ENCODE measurements around the gene NFIX.

Gene NFIX

DNA sequence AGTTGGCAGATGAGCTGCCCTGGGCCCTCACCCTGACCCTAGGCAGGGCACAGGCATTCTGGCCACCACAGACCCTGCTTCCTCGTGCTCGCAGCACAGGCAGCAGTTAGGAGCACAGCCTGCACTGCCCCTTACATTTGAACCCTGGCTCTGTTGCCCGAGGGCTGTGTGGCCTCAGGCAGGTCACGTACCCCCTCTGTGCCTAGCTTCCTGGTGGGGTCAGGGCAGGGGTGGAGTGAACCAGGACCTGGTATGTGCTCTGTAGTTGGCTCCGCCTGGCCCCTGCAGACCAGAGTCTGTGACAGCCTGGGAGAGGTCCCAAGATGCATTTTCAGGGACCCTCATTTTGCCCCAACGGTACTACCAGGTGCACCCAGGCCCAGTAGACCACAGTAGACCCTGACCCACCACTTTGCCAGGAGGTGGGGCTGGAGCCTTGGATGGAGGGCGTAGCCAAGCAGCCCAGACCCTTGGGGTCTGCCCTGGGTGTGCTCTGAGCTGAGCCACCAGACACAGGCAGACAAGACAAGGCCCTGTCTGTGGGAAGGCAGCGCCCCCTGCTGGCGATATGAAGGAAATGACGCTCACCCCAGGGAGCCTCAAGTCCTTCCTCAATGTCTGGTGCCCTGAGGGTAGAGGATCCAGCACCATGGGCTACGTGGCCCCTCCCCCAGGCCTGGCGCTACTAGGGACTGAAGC lies 98.3 kb downstream of the NFIX start:
- DNase-seq (ENCODE audit: low read depth): peak; percentile 51

DNA sequence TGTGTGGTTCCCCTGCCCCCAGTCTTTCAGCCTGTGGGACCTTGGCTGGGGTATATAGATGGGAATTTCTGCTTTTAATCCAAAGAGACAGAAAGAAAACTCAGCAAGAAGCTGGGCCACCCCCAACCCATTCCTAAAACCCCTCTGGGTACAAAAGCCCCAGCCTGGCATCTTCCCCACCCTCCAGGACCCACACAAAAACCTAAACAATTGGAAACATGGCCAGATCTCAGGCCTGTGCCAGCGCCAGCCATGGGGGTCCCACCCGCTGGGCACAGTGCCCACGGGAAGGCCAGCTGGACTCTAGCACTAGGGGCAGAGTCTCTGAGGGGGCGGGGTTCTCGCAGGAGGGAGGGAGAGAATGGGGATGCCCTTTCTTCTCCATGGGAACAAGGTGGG lies 98.8 kb downstream of the NFIX start:
- no peak for DNase-seq (ENCODE audit: low read depth)

DNA sequence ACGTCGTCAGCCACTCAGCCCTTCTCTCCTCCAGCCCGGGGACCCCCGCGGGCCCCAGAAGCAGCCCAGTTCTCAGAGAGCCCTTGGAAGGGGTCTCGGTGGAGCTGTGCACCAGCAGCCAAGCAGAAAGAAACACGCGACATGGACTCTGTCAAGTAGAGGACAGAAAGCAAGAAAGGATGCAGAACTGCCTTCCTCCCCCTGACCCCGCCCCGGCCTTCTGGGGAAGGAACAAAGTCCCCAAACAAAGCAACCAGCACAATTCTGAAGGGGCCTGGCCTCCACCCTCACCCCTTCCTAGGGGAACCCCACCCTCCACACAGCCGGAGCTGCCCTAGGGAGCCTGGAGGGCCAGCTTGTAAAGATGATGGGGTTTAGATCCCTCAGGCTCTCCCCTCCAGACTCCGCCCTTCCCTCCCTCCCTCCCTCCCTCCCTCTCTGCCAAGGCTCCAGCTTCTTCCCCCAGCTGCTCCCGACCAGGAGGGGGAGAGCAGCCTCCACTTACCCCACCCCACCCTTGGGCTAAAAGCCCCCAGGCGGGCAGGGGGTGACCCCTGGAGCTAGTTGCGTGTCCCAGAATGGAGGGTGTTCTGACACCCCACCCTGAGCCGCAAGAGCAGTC lies 99.6 kb downstream of the NFIX start:
- no peak for DNase-seq (ENCODE audit: low read depth)

DNA sequence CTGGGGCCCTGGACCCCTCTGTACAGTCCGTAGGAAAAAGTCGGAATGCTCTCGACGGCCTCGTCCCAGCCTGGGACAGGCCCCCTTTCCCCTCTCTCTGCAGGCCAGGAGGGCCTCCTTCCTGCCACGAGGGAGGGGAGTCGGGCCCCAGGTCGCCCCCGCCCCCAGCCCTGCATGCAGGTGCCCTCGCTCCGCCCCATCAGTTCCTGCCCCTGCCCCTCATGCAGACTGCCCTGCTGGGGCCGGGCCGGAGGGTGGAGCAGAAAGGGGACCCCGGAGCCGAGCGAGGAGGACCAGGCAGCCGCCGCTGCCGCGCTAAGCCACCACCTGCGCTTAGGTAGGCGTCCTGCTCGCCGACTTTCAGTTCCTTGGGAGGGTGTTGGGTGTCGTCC lies 100.1 kb downstream of the NFIX start:
- DNase-seq (ENCODE audit: low read depth): no peak

DNA sequence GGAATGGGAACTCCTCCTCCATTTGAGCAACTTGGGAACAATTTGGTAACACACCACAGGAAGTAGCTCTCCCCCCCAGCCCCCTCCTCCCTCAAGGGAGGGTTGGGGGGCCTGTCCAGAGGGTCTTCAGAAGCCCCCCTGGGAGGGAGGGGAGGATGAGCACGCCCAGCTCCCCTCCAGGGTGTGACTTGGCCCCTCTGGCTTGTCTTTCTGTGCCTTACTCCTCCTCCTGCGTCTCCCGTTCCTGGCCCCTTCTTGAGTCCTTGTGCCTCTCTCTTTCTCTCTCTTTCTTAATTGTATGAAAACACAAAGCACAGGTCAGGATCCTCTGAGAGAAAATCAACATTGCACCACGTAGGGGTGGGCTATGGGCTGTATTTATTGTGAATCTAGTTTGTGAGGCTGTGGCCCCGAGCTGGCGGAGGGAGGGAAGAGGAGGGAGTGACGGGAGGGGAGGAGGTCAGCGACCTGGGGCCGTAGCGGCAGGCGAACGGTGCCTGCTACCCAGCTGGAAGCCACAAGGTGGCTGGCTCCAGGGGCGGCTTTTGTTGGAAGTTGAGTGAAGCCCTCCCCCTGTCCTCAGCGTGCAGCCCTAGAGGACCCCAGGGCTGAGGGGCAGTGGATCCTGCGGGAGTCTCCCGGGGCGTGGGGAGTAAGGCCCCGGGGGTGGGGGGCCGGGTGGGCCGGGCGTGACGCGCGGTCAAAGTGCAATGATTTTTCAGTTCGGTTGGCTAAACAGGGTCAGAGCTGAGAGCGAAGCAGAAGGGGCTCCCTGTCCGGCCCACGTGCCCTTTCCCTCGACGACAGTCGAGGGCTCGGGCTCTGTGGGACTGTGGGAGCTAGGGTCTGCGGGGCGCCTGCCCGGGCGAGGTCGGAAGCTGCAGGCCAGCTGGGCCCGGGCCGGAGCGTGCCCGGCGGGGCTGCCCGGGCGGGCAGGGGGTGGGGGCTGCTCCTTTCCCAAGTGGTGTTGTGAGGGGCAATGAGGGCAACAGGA lies 101.0 kb downstream of the NFIX start:
- no peak for DNase-seq (ENCODE audit: low read depth)

DNA sequence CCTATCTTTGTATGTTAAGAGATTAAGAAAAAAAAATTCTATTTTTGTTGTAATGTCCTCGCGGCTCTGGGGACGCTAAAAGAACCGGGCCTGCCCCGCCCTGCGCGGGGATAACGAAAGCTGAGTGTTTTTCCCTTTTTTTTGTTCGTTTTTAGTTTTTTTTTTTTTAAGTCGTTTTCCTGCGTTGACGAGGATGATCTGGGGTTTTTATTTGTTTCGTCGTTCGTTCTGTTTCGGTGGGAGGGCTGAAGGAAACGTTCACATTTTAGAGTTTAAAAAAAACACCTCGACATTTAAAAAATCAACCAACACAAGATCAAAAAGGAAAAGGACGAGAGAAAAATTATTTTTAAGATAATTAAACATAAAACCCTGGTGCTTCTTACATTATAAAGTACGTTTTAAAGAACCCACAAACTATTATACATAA lies 101.8 kb downstream of the NFIX start:
- DNase-seq (ENCODE audit: low read depth): no peak

DNA sequence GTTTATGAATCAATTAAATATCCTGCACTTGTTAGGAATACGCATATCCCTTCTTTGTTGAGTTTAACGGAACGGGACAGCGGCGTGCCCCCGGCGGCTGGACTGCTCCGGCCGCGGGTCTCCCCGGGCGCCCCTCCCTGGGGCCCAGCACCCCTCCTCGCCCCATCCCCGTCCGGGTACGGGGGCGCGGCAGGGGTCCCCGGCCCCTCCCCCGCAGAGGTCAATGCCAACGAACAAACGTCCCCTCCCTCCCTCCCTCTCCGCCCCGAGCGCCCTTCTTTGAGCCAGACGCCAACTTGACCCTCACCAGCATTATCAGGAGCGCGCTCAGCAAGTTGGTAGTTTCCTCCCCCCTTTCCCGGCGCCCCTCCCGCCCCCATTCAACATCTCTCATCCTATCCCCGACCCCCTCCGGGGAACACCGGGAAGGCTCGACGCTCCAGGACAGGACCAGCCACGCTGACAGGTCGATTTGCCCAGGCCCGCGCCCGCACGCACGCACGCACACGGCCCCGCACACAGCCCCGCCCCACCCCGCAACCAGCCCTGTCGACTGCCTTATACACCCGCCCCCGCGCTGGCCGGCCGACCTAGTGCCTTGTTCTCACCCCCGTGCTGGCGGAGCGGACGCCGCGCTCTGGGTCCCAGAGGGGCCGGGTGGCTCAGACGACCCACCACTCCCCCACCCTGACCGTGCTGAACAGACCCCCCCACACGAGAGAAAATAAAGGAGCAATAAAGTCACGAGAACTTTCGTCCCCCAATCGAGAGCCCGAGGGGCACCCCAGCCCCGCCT lies 102.4 kb downstream of the NFIX start:
- DNase-seq (ENCODE audit: low read depth): no peak

DNA sequence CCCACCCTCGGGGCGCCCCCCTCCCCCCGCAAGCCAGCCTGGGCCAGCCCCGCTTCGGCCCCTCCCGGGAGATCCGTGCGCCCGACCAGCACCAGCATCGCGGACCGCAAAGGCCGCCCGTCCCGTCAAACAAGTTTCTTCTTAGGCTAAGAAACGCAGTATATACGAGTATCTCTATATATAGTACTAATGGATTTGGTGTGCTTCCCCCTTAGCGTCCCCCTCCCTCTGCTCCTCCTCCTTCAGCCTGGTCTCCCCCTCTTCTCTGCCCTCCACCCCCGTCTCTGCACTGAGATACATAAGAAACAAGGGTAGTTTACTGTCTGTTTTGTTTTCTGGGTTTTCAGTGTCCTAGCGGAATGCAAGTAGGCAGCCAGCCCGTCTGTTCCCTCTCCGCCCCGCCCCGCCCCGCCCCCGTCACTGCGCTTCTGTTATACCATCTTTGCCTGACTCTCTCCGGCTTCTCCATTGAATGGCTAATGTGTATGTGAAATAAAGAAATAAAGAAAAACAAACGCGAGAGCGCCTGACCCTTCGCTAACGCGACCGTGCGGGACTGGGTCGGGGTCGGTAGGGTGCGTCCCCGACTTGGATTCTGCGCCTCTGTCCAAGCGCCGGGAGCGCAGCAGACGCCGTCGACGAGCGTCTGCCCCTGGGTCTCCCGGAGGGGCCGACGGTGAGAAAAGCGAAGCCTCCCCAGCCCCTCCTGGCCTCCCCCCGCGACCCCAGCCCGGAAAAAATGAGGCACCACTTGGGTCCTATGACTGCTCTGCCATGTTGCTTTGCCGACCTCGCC lies 103.2 kb downstream of the NFIX start:
- DNase-seq (ENCODE audit: low read depth): peak; percentile 30

DNA sequence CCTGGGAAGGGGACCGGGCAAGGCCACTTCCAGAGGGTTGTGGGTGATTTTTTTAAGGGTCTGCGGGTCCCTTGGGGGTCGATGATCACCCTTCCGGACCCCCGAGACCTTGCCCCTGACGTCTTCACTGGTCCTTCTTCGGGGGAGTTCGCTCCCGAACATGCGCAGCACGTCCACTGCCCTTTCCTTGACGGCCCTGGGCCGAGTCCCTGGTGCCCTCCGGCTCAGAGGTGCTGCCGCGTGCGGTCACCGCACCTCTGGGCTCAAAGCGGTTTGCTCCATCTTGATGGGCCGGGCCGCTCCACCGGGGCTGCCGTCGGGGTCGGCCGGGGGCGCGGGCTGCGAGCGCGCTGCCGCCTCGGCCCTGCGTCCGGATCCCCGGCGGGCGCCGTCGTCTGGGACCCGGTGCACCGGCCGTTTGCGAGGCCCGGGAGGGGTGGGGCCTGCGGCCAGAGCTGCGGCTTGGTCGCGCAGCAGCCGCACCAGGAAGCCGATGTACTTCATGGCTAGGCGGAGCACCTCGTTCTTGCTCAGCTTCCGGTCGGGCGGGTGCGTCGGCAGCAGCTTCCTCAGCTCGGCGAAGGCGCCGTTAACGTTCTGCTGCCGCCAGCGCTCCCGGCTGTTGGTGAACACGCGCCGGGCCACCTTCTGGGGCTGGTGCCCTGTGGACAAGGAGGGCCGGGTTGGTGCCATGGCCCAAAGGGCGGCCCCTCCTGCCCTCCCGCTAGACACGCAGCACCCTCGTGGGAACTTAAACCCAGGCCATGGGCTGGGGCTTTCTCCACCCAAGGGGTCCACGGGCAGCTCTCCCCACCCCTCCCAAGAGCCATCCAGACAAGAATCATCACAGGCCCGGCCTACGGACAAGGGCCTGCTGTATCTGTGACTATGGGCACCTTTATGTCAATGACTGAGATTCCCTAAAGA lies 104.1 kb downstream of the NFIX start:
- peak; percentile 35 for DNase-seq (ENCODE audit: low read depth)

DNA sequence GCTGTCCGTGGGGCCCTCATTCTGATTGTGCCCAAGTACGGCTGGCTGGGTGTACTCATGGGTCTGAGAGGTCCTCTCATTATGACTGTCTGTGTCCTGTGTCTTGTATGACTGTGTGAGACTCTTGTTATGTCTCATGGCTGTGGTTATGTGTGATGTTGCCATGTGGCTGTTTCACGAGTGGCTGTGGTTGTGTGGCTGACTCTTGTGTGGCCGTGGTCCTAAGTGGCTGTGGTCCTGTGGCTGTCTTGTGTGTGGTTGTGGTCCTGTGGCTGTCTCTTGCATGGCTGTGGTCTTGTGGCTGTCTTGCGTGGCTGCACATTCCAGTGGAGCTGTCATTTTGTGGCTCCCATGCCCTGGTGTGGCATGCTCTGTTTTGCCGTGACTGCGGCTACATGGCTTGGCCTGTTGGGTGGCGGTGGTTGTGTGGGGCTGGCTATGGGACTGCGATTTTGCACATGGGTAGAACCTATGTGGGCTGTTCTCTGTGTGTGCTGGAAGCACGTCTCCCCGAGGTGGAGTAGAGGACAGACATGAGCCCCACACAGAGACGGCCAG lies 104.8 kb downstream of the NFIX start:
- no peak for DNase-seq (ENCODE audit: low read depth)

DNA sequence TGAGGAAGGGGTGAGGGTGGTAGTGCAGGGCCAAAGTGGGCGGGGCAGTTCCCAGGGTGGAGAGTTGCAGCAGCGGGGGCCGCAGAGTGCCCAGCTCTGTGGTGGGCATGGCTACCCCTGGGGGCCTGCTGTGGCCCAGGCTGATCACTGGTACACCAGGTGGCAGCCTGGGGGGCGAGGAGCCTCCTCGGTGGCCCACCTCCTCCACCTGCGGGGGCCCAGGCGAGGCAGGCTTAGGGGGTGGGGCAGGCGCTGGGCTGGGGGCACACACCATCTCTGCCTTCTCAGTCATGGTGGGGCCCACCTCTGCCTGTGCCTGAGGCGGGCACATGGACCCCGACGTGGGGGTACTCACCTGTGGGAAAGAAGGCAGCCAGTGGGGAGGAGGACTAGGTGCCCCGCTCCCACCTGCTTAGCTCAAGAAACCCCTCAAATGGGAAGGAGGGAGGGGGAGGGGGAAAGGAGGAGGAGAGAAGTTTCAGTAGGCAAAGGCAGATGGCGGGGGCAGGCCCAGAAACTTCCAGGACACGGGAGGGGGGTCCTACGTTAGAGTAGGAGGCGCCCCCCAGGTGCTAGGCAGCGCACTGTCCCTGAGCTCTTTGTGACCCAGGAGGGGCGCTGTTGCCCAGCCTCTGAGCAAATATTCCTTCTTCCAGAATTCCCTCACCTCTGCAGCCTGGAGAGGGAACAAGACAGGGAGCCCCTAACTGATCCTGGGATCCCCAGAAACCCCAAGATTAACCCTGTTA lies 105.7 kb downstream of the NFIX start:
- DNase-seq (ENCODE audit: low read depth): no peak

DNA sequence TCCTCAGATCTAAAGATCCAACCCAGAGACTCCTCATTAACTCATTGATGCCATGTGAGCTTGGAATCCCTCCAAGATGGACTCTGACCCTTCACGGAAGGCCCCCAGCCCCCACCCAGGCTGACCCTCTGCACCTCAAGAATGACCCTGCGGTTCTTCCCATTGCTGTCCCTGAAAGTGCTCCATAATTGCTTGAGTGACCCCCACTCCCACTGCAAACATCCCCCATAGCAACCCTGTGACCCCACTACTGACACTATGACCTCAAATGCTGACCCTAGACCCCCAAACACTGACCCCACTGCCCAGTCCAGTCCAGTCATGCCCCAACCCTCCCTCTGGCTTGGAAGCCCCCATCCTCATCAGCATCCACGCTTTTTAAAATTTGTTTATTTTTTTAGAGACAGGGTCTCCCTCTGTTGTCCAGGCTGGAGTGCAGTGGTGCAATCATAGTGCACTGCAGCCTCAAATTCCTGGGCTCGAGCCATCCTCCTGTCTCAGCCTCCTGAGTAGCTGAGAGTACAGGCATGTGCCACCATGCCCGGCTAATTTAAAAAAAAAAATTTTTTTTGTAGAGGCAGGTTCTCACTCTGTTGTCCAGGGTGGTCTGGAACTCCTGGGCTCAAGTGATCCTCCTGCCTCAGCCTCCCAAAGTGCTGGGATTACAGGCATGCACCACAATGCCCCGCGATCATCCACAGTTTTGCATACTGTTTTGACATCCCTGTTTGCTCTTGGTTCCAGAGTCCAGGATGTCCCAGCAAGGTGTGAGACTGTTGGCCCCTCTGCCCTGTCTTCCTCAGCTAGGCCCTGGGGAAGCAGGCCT lies 106.5 kb downstream of the NFIX start:
- no peak for DNase-seq (ENCODE audit: low read depth)

DNA sequence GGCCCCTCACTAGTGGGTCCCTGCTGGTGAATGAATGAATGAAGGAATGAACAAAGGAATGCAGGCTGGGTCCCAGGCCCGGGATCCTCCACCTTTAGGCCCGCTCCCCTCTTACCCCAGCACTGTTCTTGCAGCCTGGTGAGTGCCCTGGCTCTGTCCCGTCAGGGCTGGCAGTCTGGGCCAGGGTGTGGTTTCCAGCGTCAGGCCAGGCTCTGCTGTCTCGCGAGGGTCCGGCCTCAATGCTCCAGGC lies 107.1 kb downstream of the NFIX start:
- peak; percentile 22 for DNase-seq (ENCODE audit: low read depth)

DNA sequence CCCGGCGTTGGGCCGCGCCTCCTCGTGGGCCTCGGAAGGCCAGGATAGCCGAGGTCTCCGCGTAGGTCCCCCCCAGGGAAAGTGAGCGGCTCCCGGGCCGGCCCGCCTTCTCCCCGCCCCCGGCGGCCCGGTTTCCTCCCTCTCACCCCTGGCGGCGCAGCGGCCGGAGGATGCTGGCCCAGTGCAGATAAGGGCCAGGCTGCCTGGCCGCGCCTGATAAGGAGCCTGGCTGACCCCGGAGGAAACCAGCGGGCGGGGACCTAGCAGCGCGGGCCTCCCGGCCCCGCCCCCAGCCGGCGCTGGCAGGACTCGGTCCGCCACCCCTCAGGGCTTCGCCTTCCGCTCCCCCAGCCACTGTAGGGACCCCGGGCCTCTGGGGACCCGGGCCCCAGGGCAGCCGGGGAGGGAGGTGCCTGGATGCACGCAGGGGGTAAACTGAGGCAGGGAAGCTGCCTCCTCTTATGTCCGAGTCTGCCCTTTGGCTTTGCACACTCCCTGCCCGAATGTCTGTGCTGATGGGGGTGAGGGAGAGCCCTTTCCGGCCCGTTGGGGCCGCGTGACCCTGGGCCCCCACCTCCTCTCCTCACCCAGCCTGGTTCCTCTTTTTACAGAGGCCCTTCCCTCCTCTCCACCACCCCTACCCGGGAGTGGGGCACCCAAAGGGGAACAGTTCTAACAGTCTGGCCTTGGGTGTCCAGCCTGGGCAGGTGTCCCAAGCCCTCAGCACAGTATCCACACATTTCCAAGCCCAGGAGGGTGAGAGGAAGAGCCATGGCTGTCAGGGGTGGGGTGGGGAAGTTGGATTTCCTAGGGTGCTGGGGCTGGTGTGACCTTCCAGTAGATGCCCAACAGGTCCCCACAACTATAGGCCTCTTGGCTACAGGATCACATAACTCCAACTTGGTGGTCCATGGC lies 107.6 kb downstream of the NFIX start, which contains the start of gene LYL1:
Gene LYL1, minus strand, starts transcription at position 193 of the 915 bp plus-strand sequence. CDS start 1,687 bp downstream, outside the sequence.
- no peak for DNase-seq (ENCODE audit: low read depth)

DNA sequence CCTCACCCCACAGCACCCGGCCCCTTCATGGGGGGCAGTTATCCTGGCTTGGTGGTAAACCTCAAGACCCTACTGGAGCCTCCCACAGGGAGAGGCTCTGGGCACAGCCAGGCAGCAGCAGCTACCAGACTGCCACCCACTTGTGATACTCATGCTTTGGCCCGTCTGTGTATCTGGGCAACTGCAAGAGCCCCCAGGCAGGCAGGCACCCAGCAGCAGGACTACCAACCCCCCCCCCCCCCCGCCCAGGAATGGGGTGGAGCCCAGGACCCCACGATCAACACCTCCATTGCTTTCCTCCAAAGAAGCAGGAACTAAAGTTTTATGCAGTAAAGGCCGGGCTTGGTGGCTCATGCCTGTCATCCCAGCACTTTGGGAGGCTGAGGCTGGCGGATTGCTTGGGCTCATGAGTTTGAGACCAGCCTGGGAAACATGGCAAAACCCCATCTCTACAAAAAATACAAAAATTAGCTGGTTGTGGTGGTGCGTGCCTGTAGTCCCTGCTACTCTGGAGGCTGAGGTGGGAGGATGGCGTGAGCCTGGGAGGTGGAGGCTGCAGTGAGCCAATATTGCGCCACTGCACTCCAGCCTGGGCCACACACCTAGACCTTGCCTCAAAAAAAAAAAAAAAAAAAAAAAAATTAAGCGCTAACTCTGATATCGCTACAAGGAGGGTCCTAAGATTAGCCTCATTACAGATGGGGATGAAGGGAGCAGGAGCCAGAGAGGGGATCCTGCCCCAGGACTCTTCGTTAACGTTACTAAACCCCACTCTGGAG lies 108.5 kb downstream of the NFIX start:
- DNase-seq (ENCODE audit: low read depth): no peak

DNA sequence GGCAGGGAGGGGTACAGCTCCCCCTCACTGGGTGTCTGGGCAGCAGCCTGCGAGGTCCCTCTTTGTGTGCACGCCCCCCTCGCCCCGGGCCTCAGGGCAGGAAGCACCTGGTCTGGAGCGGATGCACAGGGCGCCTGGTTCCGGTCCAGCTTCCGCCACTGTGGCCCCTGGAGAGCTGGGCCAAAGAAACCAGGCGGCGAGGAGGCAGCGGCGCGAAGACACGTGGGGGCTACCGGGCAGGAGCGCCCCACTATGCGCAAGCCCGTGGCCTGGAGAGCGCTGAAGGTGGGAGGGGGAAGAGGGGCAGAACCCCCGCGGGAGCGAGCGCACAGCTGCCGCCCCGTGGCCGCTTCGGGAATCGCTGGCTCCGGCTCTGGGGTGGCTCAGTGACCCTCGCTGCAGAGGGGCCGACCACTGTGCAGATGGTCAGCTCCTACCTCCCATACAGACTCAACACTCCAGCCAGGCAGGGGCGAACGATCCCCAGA lies 109.1 kb downstream of the NFIX start:
- no peak for DNase-seq (ENCODE audit: low read depth)

Data from GM04504 (cell line).